ENCODE results near the gene CCDC66. TPM values are rescaled to one million over a fixed set of nuclear protein-coding genes. Genes with fewer than 3 reads are reported as not detected.

The CCDC66 gene
- total and polyA plus RNA-seq, 2 of the 8 experiments (the other 6 are each of a cell fraction or from before 2014, with no cell fraction given): 9.6 to 29.3 TPM

DNA sequence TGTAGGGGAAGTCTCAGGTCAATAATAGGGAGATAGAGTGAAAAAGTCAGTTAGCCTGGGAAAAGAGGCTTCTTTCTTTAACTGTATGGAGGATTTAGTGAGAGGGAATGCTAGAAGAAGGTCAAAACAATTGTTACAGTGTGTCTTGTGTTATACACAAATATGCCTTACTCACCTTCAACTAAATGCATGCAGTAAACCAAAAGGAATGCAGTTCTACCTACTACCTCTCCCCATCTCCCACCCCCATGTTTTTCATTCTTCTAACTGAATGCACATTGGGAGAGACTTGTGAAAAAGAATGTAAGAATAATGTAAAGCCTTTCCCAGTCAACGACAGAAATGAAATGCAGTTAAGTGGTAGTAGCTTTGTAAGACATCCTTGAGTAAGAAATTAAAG lies 33.8 kb downstream of the CCDC66 start (continued):
- TF ChIP-seq, protein P1, sequence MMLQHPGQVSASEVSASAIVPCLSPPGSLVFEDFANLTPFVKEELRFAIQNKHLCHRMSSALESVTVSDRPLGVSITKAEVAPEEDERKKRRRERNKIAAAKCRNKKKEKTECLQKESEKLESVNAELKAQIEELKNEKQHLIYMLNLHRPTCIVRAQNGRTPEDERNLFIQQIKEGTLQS (IDR thresholded peaks at IDR 0.05; ENCODE audit: insufficient read depth, low read depth, low read length): no peak
- no peak for TF ChIP-seq CBX5 (IDR thresholded peaks at IDR 0.05; ENCODE audit: low read depth, low read length)
- no peak for TF ChIP-seq CBX8 (IDR thresholded peaks at IDR 0.05; ENCODE audit: borderline replicate concordance, low read depth, low read length)
- TF ChIP-seq ZNF274 (IDR thresholded peaks at IDR 0.05; ENCODE audit: borderline replicate concordance, extremely low read depth, low read length): no peak
- TF ChIP-seq HDAC6 (IDR thresholded peaks at IDR 0.05; ENCODE audit: low read depth, low read length): no peak
- TF ChIP-seq CEBPB (IDR thresholded peaks at IDR 0.05; ENCODE audit: low read depth, low read length): no peak
- TF ChIP-seq SIX5 (IDR thresholded peaks at IDR 0.05; ENCODE audit: low read depth, low read length): no peak
